ENCODE results near the gene FRMPD2.

GRCh38 chr10:48258105-48258504 lies 16.4 kb downstream of the FRMPD2 start:
- TF ChIP-seq YY1 (IDR thresholded peaks at IDR 0.05; ENCODE audit: insufficient read depth, insufficient read length): no peak
- TF ChIP-seq ZNF274 (IDR thresholded peaks at IDR 0.05; ENCODE audit: low read depth, low read length): no peak
